Activated CD4-positive, alpha-beta T cell treated with anti-CD3 and anti-CD28 coated beads, Interleukin-2, amount 50 U/mL, for 24 hours (primary cell): Measurements from ENCODE around the gene FANCG.

ENCODE experiments used
- DNase-seq, 2 donors: peaks; one replicate each; pipeline ENCODE4 v3.0.0-alpha.2; 2020; ENCODE audit warnings: low read depth in 1 of 2, low spot score in 1 of 2

Gene FANCG

GRCh38 chr9:35079426-35080341, at the start of gene FANCG:
TSS of gene FANCG (minus strand) at chr9:35079942. CDS start at chr9:35079524, 418 bp downstream.
- DNase-seq: peak; percentile 56 to 82

GRCh38 chr9:35116898-35117551, 37.3 kb upstream of the FANCG start:
- peak; percentile 50 to 87 for DNase-seq

GRCh38 chr9:35116539-35116897, 36.8 kb upstream of the FANCG start:
- DNase-seq: no peak

GRCh38 chr9:35115680-35116538, 36.2 kb upstream of the FANCG start, which contains the start of gene ATOSB:
TSS of gene ATOSB (minus strand) at chr9:35115862. CDS start at chr9:35108274, 7,588 bp downstream.
- DNase-seq: peak; percentile 77 to 87

- DNase-seq: no peak
These were observed 35.3 kb upstream of the FANCG start for GRCh38 chr9:35114840-35115628.

- DNase-seq: peak in 1 of 2 donors; percentile 62
These were observed 34.5 kb upstream of the FANCG start for GRCh38 chr9:35114113-35114839.

GRCh38 chr9:35112257-35113020, 32.7 kb upstream of the FANCG start:
- DNase-seq: no peak

- peak; percentile 85 to 94 for DNase-seq
These were observed 31.5 kb upstream of the FANCG start for GRCh38 chr9:35111001-35111933.

GRCh38 chr9:35110327-35110761, 30.6 kb upstream of the FANCG start:
- DNase-seq: no peak

- no peak for DNase-seq
These were observed 29.3 kb upstream of the FANCG start for GRCh38 chr9:35108946-35109575.

GRCh38 chr9:35108461-35108860, 28.7 kb upstream of the FANCG start:
- no peak for DNase-seq

GRCh38 chr9:35107297-35108290, 27.9 kb upstream of the FANCG start:
- no peak for DNase-seq

GRCh38 chr9:35106343-35106730, 26.6 kb upstream of the FANCG start:
- no peak for DNase-seq

- no peak for DNase-seq
These were observed 26.0 kb upstream of the FANCG start for GRCh38 chr9:35105571-35106342.

GRCh38 chr9:35105126-35105525, 25.4 kb upstream of the FANCG start:
- DNase-seq: no peak

GRCh38 chr9:35104586-35104985, 24.8 kb upstream of the FANCG start:
- no peak for DNase-seq
